Small intestine (tissue), 16 donors: ENCODE data around the gene MOGAT1. TPM values are rescaled to one million over a fixed set of nuclear protein-coding genes. Genes with fewer than 3 reads are reported as not detected.

Source experiments
- DNase-seq, 2 donors: peaks; one replicate each; pipeline versions ENCODE4 v3.0.0 to v3.0.0-alpha.2; 2013
- FAIRE-seq: peaks from 2 replicates; lab custom pipeline; 2012; peaks lifted over from hg19 to GRCh38; lab: Jason Lieb, UNC
- H3K27ac ChIP-seq, 3 donors: one replicate each; pipeline ENCODE4 v1.5.1; 2013; ENCODE audit warnings: low read length in 2 of 3, mild to moderate bottlenecking in 2 of 3, control low read depth in 1 of 3, inconsistent platforms in 1 of 3, low read depth in 1 of 3, moderate library complexity in 1 of 3
- H3K27me3 ChIP-seq, 3 donors: one replicate each; pipeline ENCODE4 v1.6.1; 2013; ENCODE audit warnings: low read length in 3 of 3, inconsistent platforms in 1 of 3; ENCODE audit not compliant: control insufficient read depth in 3 of 3, insufficient read depth in 3 of 3
- H3K36me3 ChIP-seq, 3 donors: one replicate each; pipeline ENCODE4 v1.6.1; 2013; ENCODE audit warnings: low read length in 3 of 3, inconsistent platforms in 1 of 3, low read depth in 1 of 3, mild to moderate bottlenecking in 1 of 3, moderate library complexity in 1 of 3; ENCODE audit not compliant: control insufficient read depth in 3 of 3, insufficient read depth in 2 of 3
- H3K4me1 ChIP-seq, 3 donors: one replicate each; pipeline ENCODE4 v1.6.1; 2013; ENCODE audit warnings: low read length in 2 of 3, inconsistent platforms in 1 of 3, low read depth in 1 of 3, mild to moderate bottlenecking in 1 of 3, moderate library complexity in 1 of 3; ENCODE audit not compliant: control insufficient read depth in 3 of 3, insufficient read depth in 2 of 3
- H3K4me3 ChIP-seq, 3 donors: one replicate each; pipeline ENCODE4 v1.5.1; 2013; ENCODE audit warnings: low read length in 3 of 3, control low read depth in 1 of 3, inconsistent platforms in 1 of 3, low read depth in 1 of 3, mild to moderate bottlenecking in 1 of 3, moderate library complexity in 1 of 3
- H3K9me3 ChIP-seq, 2 donors: one replicate each; pipeline ENCODE4 v1.6.1; 2013; ENCODE audit warnings: low read depth in 1 of 2, low read length in 1 of 2; ENCODE audit not compliant: control insufficient read depth in 2 of 2, insufficient read depth in 1 of 2
- WGBS, 3 donors: extraction: QIAGEN DNeasy Blood & Tissue Kit; methylation state at CpG; one replicate each; pipeline ENCODE4 v1.1.7; 2013; 5-methylcytosine and 5-hydroxymethylcytosine counted together
- long read RNA-seq, 10 donors: transcript quantifications; one replicate each; lab custom pipeline, GENCODE V29; 2026
- polyA plus RNA-seq, 4 donors: library from polyadenylated mRNA; stranded (reverse) in 3 of 4; unstranded in 1 of 4; fragments of 200-250 nt in 3 of 4; fragments of 120-200 nt in 1 of 4; gene quantifications; one replicate each; pipeline versions ENCODE4 v1.2.1 to v1.2.3, GENCODE V29; 2013
- donor health status: healthy with polysubstance abuse.
- donor health status: control.
- donor health status: control.
- donor health status: Bipolar disorder and iron deficiency.
- donor health status: healthy.

MOGAT1 gene
- polyA plus RNA-seq, result under 1 TPM in 1 of 4 donors, not detected in 3; 0.07 TPM
- long read RNA-seq, donor 1, result 0 reads
- long read RNA-seq, donor 2, result 0 reads
- long read RNA-seq, donor 3, result 0 reads
- long read RNA-seq, donor 4, result 0 reads
- long read RNA-seq, donor 5, result 0 reads
- long read RNA-seq, donor 6, result 0 reads
- long read RNA-seq, donor 7, result 0 reads
- long read RNA-seq, donor 8, result 0 reads
- long read RNA-seq, donor 9, result 0 reads
- long read RNA-seq, donor 10, result 0 reads

DNA sequence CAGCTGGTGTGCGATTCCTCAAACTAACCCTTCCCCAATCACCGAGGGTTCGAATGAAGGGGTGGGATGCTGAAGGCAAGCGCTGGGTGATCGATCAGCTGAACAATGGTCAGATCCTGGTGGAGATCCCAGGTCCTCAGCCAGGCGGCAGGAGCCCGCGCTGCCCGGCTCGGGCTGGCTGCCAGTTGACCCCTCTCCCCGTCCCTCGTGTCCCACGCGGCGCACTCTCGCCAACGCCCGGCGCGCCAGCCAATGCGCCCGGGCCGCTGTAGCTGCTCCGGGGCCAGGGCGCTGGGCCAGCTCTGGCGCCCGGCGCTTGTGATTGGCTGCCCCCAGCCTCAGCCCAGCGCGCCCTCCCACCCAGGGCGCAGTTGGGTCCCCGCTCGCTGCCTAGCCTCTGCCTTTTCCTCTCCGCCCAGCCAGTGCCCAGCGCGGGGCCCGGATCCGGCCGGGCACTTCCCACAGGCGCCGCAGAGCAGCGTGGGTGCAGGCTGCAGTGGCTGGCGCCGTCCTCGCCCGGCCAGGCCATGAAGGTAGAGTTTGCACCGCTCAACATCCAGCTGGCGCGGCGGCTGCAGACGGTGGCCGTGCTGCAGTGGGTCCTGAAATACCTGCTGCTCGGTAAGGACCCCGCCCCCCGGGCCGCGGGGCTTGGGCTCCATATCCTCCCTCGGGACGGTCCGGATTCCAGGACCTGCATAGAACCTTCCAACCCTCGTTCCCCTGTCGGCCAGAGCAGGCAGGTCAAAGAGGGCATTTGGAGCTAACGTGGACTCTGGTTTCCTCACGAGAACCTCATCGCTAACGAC is at the start of gene MOGAT1:
TSS of gene MOGAT1 (plus strand) at position 400 of the 809 bp plus-strand sequence. CDS start at position 528, 128 bp downstream.
- 3 to 7% (median 4%) methylated on average over 42 to 66 of the region's 66 CpGs for WGBS, 3 donors
- peak; percentile 35 to 56 for DNase-seq
- Histone ChIP-seq H3K4me3 (peak within 1 kb of the TSS in 2 of 3 donors; percentile 20 to 56), H3K27me3 (peaks cover 0 to 31% (median 11%) of the 10 kb centered on the region in 3 donors), H3K27ac (no peak within 1 kb of the TSS), H3K9me3 (peaks cover 0 to under 1% of the 10 kb centered on the region in 2 donors), H3K36me3 (no peaks in the 10 kb centered on the region), H3K4me1 (no peaks in the 10 kb centered on the region)
- no peak for FAIRE-seq

- DNase-seq, result no peak
- Histone ChIP-seq H3K27me3 (no peaks in the 10 kb centered on the region), H3K9me3 (no peaks in the 10 kb centered on the region), H3K4me3 (no peak overlapping the region), H3K27ac (no peak overlapping the region), H3K4me1 (no peaks in the 10 kb centered on the region), H3K36me3 (peaks cover 2 to 28% (median 5%) of the 10 kb centered on the region in 3 donors)
- WGBS, 3 donors, result 94 to 98% (median 96%) methylated on average over 4 of the region's 4 CpGs
- no peak for FAIRE-seq
These were observed 49.6 kb upstream of the MOGAT1 start for GRCh38 chr2:222621893-222622292.

DNA sequence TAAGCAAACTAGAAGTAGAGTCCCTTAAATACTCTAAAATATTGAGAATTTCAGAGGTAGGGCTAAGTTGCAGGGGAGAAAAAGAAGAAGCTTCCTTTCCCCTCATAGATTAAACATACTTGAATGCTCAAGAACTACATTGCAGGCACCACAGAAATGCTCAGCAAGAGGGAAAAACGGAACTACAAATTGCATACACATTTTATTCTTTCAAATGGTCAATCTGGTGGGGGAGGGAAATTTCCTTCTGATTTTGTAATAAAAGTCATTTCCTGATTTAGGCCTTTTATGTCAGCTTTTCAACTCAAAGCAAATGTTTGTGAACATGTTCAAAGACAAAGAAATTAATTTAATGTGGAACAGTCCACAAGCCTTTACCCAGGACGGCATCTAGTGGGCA is 48.5 kb upstream of the MOGAT1 start:
- no peaks in the 10 kb centered on the region for H3K4me1 ChIP-seq
- H3K27me3 ChIP-seq, result no peaks in the 10 kb centered on the region
- 84 to 94% (median 87%) methylated on average over 2 of the region's 2 CpGs for WGBS, 3 donors
- FAIRE-seq (no peak), DNase-seq (no peak)
- H3K36me3 ChIP-seq, result peaks cover 2 to 27% (median 9%) of the 10 kb centered on the region in 3 donors
- H3K9me3 ChIP-seq, result no peaks in the 10 kb centered on the region
- H3K27ac ChIP-seq, result no peak overlapping the region
- no peak overlapping the region for H3K4me3 ChIP-seq

DNA sequence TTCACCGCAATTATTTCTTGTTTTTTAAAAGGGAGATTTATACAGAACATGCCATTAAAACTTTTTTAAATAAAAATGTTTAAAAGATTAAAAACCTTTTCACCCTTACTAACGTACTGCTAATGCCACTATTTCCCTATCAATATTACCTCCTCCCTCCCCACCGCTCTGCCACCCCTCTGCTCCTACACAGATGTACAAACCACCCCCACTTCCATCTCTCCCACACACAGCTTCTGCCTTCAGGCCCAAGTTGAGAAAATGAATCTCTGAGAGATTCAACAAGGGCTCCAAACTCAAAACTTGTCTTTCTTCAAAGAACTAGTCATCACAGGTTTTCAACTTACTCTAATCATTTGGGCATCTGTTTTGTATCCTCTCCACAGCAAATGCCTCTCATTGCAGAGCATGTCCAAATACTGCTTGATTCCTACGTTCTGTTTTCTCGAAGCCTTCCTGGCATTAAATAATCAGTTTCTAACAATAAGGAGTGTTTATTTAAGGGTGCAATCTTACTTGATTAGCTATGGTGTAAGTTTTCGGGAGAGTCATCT is 47.6 kb upstream of the MOGAT1 start:
- H3K4me3 ChIP-seq, result no peak overlapping the region
- FAIRE-seq, result no peak
- no peak overlapping the region for H3K27ac ChIP-seq
- WGBS, 3 donors, result 85 to 96% (median 92%) methylated on average over 6 of the region's 6 CpGs
- DNase-seq, result no peak
- H3K36me3 ChIP-seq, result peaks cover 2 to 26% (median 9%) of the 10 kb centered on the region in 3 donors
- H3K27me3 ChIP-seq, result no peaks in the 10 kb centered on the region
- H3K9me3 ChIP-seq, result no peaks in the 10 kb centered on the region
- no peaks in the 10 kb centered on the region for H3K4me1 ChIP-seq

DNA sequence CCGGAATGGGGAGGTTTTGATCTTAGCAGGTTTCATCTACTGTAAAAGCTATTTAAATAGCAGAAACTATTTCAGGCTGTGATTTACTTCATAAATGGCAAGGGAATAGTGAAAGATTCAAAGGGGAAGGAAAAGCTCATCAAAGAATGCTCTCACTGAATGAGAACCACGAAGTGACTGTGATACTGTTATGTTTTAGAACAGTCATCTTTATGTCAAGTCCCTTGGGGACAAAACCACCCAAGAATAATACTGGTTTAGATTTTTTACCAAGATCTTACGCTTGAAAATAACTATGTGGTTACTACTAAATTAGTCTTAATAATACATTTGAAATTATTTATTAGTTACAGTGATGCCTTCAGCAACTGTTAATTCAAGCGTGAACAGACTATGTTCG is 43.7 kb upstream of the MOGAT1 start:
- DNase-seq (no peak), FAIRE-seq (no peak)
- Histone ChIP-seq H3K9me3 (no peaks in the 10 kb centered on the region), H3K4me3 (no peak overlapping the region), H3K4me1 (no peaks in the 10 kb centered on the region), H3K36me3 (peaks cover 8 to 27% (median 15%) of the 10 kb centered on the region in 3 donors), H3K27ac (no peak overlapping the region), H3K27me3 (no peaks in the 10 kb centered on the region)
- WGBS, 3 donors, result 90 to 97% (median 95%) methylated on average over 5 of the region's 5 CpGs

- Histone ChIP-seq H3K9me3 (no peaks in the 10 kb centered on the region), H3K36me3 (peaks cover 8 to 17% (median 11%) of the 10 kb centered on the region in 3 donors), H3K4me3 (no peak overlapping the region), H3K4me1 (peaks cover 0 to 7% (median 2%) of the 10 kb centered on the region in 3 donors), H3K27ac (no peak overlapping the region), H3K27me3 (no peaks in the 10 kb centered on the region)
- 75 to 85% (median 81%) methylated on average over 1 of the region's 1 CpG for WGBS, 3 donors
- DNase-seq (peak in 1 of 2 donors; percentile 59), FAIRE-seq (peak; percentile 15)
These were observed 36.2 kb upstream of the MOGAT1 start for GRCh38 chr2:222635295-222635694.

GRCh38 chr2:222637067-222637466 is 34.4 kb upstream of the MOGAT1 start:
- peak; percentile 75 to 78 for DNase-seq
- Histone ChIP-seq H3K36me3 (peaks cover 7 to 18% (median 8%) of the 10 kb centered on the region in 3 donors), H3K27ac (peak overlapping the region in 2 of 3 donors; percentile 24 to 87)

GRCh38 chr2:222641336-222641735 is 30.1 kb upstream of the MOGAT1 start:
- Histone ChIP-seq H3K27ac (no peak overlapping the region), H3K27me3 (no peaks in the 10 kb centered on the region), H3K36me3 (peaks cover 4 to 15% (median 6%) of the 10 kb centered on the region in 3 donors), H3K9me3 (no peaks in the 10 kb centered on the region), H3K4me3 (no peak overlapping the region), H3K4me1 (peaks cover 0 to 7% (median 2%) of the 10 kb centered on the region in 3 donors)
- DNase-seq (no peak), FAIRE-seq (no peak)
- WGBS, 3 donors, result 90 to 98% (median 97%) methylated on average over 2 of the region's 2 CpGs

More at GRCh38 chr2:222637067-222637466, 34.4 kb upstream of the MOGAT1 start:
- H3K27me3 ChIP-seq, result no peaks in the 10 kb centered on the region
- no peak for FAIRE-seq
- H3K4me1 ChIP-seq, result peaks cover 0 to 7% (median 2%) of the 10 kb centered on the region in 3 donors
- WGBS, 3 donors, result 10 to 65% (median 64%) methylated on average over 1 of the region's 1 CpG
- H3K9me3 ChIP-seq, result no peaks in the 10 kb centered on the region
- H3K4me3 ChIP-seq, result no peak overlapping the region
